Inflammatory macrophage treated with lipopolysaccharide for 1 hour (primary cell): Measurements from ENCODE around the gene ZNF638.
A peak's percentile ranks its signal among the peaks of the same experiment; 100 is the strongest.

ENCODE experiments used
- DNase-seq, 2 donors: peaks; one replicate each; pipeline ENCODE4 v3.0.0-alpha.2; 2020 to 2022

Gene ZNF638

GRCh38 chr2:71474116-71474743, 142.6 kb downstream of the ZNF638 start:
- peak; percentile 39 to 64 for DNase-seq

DNA sequence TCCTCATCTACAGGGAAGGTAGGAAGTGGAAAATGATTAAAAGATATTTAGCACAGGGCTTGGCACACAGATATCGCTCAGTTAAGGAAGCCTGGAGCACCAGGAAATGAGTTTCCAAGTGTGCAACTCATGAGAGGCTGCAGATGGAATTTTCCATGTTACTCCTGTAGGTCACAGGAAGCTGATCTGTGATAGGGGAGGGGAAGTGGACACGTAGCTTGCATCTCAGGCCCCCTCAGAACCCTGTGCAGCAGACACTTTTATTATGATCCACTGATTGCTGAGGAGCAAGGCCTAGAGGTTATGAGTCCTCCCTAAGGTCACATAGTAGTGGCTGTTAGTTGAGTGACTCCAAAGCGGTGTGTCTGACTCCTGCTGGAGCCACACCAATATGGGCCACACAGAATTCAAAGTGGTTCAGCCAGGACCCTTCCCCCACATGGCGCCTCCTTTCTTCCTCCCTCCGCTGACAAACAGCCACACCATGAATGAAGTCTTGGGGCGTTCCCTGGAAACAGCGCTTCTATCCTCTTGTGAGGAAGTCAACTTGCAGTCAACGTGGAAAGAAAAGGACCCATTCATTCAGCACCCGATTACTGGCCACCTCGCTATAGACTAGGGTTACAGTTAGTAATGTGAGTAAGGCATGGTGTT, 143.3 kb downstream of the ZNF638 start:
- DNase-seq = no peak

GRCh38 chr2:71476495-71476894, 144.9 kb downstream of the ZNF638 start:
- DNase-seq = no peak

DNA sequence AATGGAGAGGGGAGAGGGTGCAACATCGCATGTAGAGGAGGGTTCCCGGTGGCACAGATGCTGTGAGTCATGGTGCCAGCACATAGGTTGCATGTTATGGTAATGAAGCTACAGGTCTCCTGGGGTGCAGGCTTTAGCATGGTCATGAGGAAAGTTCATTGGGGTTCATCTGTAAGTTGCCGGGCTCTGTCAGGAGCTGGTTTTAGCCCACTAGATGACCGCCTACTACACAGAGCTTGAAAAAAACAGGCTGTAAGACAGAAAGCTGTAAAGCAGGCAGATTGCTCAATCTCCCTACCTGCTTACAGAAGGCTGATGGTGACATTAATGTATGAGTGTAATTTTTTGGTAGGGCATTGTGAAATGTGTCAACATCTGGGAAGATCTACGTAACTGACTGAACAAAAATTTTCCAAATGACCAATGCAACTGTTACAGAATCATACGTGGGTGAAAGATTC, 145.7 kb downstream of the ZNF638 start:
- peak; percentile 72 to 81 for DNase-seq

- no peak for DNase-seq
Observed at GRCh38 chr2:71478806-71479205, 147.2 kb downstream of the ZNF638 start.

DNA sequence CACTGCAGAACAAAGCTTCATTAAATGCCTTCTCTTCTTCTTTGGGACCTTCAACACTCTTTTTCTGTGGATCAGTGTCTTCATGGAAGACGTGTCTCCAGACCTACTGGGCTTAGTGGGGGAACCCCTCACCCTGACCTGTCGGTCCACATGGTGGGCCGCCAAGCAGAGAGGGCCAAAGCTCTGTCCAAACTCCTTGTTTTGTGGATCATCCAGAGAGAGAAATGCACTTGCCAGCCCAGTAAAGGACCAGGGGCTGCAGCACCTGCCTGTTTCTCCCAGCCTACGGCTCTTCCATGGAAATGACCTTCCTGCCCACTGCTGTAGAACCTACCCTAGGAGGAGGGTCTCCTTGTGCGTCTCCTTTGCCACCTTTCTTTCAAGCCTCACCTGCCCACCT, 147.7 kb downstream of the ZNF638 start:
- DNase-seq = no peak

DNA sequence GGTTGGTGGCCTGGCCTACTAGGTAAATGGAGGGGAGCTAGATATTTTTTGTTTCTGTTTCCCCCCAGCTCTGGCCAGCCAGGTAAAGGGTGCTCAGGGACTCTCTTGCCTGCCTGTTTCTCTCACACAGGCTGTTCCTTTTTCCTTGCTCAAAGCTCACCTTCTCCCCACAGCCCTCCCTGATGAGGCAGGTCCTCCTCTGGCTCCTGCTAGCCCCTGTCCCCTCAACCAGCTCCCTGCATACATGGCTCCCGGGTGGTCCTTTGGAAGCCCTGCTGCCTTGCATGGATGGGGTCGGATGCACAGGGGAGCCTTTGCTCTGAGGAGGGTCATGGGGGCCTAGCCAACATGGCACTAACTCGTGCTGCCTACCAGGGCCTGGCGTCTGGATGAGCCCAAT, 149.5 kb downstream of the ZNF638 start:
- no peak for DNase-seq

DNA sequence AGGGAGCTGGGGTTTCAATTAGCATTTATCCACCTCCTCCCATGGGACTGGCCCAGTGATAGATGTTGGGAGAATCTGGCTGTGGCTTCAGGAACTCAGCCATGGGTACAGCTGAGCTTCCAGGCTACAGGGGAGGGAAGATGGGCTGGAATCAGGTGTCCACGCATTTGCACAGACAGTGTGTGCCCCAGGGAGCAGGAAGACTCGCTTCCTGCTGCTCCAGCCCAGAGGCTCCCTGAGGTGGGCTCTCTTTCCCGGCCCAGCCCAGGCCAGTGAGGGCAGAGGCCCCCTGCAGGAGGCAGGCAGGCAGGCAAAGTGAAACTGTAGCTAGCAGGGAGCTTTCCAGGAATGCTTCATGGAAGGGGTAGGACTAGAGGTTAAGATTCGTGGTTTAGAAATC, 150.5 kb downstream of the ZNF638 start:
- DNase-seq = no peak

- no peak for DNase-seq
Observed at GRCh38 chr2:71483246-71483645, 151.7 kb downstream of the ZNF638 start.

DNA sequence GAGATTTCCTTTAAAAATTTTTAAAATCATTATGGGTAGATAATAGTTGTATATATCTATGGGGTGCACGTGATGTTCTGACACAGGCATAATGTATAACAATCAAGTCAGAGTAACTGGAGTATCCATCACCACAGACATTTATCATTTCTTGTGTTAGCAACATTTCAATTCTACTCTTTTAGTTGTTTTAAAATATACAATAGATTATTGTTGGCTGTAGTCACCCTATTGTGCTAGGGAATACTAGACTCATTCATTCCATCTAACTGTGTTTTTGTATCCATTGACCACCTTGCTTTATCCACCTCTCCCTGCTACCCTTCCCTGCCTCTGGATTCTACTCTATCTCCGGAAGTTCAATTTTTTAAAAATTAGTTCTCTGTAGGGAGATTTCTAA, 152.8 kb downstream of the ZNF638 start:
- DNase-seq = no peak
